Immature natural killer cell (primary cell): ENCODE data around the gene ZNF592. TPM values are rescaled to one million over a fixed set of nuclear protein-coding genes. Genes with fewer than 3 reads are reported as not detected.
"Not testable (repeated sequence)": the region's sequence is repeated elsewhere in the genome, so short reads cannot be mapped to it uniquely, and the experiment has no call there.

Experiments
- DNase-seq, 3 donors: peaks; one replicate each; pipeline ENCODE4 v3.0.0; 2022; ENCODE audit warnings: mixed read lengths in 1 of 3
- H3K27ac Mint-ChIP-seq, 6 donors: one replicate each; pipeline ENCODE4 v1.8.0; 2020; ENCODE audit warnings: mixed read lengths in 6 of 6, mild to moderate bottlenecking in 5 of 6, inconsistent platforms in 4 of 6, moderate library complexity in 3 of 6
- H3K27me3 Mint-ChIP-seq, 3 donors: one replicate each; pipeline ENCODE4 v1.8.0; 2020 to 2021; ENCODE audit warnings: low read depth in 3 of 3, mild to moderate bottlenecking in 3 of 3, mixed read lengths in 3 of 3, moderate library complexity in 3 of 3, inconsistent platforms in 1 of 3
- H3K36me3 Mint-ChIP-seq, 3 donors: one replicate each; pipeline ENCODE4 v1.8.0; 2020; ENCODE audit warnings: mixed read lengths in 3 of 3, inconsistent platforms in 2 of 3, mild to moderate bottlenecking in 2 of 3
- H3K4me1 Mint-ChIP-seq, 2 donors: one replicate each; pipeline ENCODE4 v1.8.0; 2020; ENCODE audit warnings: inconsistent platforms in 2 of 2, mild to moderate bottlenecking in 2 of 2, mixed read lengths in 2 of 2, moderate library complexity in 1 of 2
- H3K4me3 Mint-ChIP-seq, 5 donors: one replicate each; pipeline ENCODE4 v1.8.0; 2020; ENCODE audit warnings: mild to moderate bottlenecking in 5 of 5, mixed read lengths in 5 of 5, inconsistent platforms in 3 of 5, moderate library complexity in 3 of 5
- H3K9me3 Mint-ChIP-seq, 6 donors: one replicate each; pipeline ENCODE4 v1.8.0; 2020; ENCODE audit warnings: mild to moderate bottlenecking in 6 of 6, mixed read lengths in 6 of 6, inconsistent platforms in 4 of 6, moderate library complexity in 3 of 6
- polyA plus RNA-seq, 3 donors: library from polyadenylated mRNA; unstranded; fragments of 300-500 nt; fragmentation: Illumina TruSeq; gene quantifications; one replicate each; pipeline ENCODE4 v1.2.3, GENCODE V29; 2021

The ZNF592 gene
- polyA plus RNA-seq, 3 donors from 2014 or later: 2.1 to 10.0 (median 2.4) TPM

DNA sequence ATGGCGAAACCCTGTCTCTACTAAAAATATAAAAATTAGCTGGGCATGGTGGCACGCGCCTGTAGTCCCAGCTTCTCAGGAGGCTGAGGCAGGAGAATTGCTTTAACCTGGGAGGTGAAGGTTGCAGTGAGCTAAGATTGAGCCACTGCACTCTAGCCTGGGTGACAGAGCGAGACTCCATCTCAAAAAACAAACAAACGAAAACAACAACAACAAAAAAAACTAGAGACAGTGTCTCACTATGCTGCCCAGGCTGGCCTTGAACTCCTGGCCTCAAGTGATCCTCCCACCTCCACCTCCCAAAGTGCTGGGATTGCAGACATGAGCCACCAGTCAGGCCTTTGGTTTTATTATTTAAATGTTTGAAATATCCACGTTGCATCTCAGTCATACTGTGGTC lies 3.3 kb downstream of the ZNF592 start:
- DNase-seq, H3K9me3 Mint-ChIP-seq, H3K4me3 Mint-ChIP-seq, H3K36me3 Mint-ChIP-seq, H3K27ac Mint-ChIP-seq: not testable (repeated sequence)
- Mint-ChIP-seq H3K4me1 (peaks cover 68 to 81% of the 10 kb centered on the region in 2 donors), H3K27me3 (peaks cover 8 to 20% (median 19%) of the 10 kb centered on the region in 3 donors)

DNA sequence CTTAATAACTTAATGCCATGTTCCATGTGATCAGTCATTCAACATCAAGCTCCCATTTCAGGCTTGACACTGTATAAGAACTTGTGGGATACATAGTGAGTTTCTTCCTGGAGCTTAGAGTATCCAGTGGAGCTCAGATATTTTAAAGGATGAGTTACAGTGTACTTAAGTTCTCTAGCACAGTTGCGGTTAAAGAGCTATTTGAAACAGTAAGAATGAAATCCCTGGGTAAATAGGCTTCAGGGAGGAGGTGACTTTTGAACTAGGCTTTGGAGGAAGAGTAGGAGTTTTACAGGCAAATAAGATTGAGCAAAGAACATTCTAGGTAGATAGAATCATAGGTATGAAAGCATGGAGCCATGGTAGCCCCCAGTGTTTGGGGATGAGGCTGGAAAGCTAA lies 3.8 kb downstream of the ZNF592 start:
- Mint-ChIP-seq H3K4me1 (peaks cover 68 to 81% of the 10 kb centered on the region in 2 donors), H3K27ac (peak overlapping the region; percentile 1 to 76 (median 24)), H3K4me3 (no peak overlapping the region), H3K36me3 (peaks cover 0 to 3% (median 0%) of the 10 kb centered on the region in 3 donors), H3K27me3 (peaks cover 8 to 20% (median 17%) of the 10 kb centered on the region in 3 donors), H3K9me3 (no peaks in the 10 kb centered on the region)
- no peak for DNase-seq

DNA sequence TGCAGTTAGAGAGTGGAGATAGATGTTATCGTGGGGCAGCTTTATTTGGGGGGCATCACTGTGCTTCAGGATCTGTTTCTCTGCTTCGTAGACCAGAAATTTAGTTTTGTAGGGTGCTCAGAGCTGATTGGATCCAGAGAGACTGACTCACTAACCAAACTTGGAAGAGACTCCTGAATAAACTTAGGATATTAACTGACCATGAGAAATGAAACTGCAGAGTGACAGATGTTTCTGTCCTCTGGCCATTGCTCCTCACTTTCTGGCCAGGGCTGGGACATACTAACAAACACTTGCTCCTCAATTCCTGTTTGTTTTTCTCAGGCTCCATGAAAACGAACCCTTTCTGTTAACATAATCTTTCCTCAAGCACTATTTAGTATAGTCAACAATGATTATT lies 4.3 kb downstream of the ZNF592 start:
- H3K9me3 Mint-ChIP-seq: no peaks in the 10 kb centered on the region
- no peak overlapping the region for H3K4me3 Mint-ChIP-seq
- DNase-seq: no peak
- peaks cover 3 to 17% (median 12%) of the 10 kb centered on the region in 3 donors for H3K27me3 Mint-ChIP-seq
- peaks cover 63 to 79% of the 10 kb centered on the region in 2 donors for H3K4me1 Mint-ChIP-seq
- peak overlapping the region in 5 of 6 donors; percentile 5 to 76 (median 64) for H3K27ac Mint-ChIP-seq
- H3K36me3 Mint-ChIP-seq: peaks cover 0 to 3% (median 0%) of the 10 kb centered on the region in 3 donors

DNA sequence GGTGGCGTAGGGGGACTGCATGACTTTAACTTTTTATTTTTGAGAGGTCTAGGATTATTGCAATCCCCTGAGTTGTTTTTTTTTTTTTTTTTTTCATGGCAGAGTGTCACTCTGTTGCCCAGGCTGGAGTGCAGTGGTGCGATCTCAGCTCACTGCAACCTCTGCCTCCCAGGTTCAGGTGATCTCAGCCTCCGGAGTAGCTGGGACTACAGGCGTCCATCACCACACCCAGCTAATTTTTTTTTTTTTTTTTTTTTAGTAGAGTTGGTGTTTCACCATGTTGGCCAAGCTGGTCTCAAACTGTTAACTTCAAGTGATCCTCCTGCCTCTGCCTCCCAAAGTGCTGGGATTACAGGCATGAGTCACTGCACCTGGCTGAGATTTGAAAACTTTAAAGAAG lies 6.5 kb downstream of the ZNF592 start:
- not testable (repeated sequence) for H3K9me3 Mint-ChIP-seq, H3K4me3 Mint-ChIP-seq, H3K27me3 Mint-ChIP-seq, DNase-seq, H3K36me3 Mint-ChIP-seq
- peak overlapping the region in 1 of 6 donors; percentile 48 for H3K27ac Mint-ChIP-seq
- H3K4me1 Mint-ChIP-seq: peaks cover 53 to 67% of the 10 kb centered on the region in 2 donors

DNA sequence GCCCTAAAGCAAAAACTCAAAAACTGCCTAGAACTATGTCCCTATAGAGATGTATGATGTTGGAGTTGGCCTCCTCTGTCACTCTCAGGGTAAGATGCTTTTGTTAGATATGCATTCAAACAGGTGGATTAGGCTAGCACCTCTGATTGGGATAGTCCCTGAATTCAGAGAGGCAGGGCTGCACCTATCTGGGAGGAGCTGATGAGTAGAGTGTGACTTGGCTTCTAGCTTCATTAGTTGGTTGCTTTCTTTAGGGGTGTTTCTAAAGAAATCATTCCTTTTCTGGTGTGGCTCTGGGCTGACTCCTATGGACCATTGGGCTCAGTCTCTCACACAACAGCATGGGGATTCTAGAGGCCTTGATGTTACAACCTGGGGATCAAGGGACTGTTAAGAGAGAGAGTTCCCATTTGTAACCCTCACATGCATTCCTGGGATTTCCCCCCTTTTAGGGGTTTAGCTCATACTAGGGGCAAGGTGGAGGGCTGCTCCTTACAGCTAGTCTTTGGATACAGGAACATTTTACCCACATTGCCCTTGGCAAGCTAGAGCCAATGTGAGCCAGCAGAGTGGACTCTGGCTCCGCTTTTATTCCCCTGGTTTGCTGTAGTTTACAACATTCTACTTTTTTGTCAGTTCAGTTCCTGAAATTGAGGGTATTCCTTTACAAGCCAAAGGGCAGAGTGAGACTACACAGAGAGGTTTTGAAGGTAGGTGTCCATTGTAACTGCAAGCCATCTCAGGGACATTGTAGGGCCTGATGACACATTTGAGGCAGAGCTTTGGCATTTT lies 7.5 kb downstream of the ZNF592 start:
- peaks cover 0 to 3% (median 0%) of the 10 kb centered on the region in 3 donors for H3K36me3 Mint-ChIP-seq
- H3K27ac Mint-ChIP-seq: peak overlapping the region; percentile 15 to 73 (median 28)
- peaks cover 0 to under 1% (median 0%) of the 10 kb centered on the region in 3 donors for H3K27me3 Mint-ChIP-seq
- no peaks in the 10 kb centered on the region for H3K9me3 Mint-ChIP-seq
- DNase-seq: no peak
- H3K4me1 Mint-ChIP-seq: peaks cover 42 to 56% of the 10 kb centered on the region in 2 donors
- no peak overlapping the region for H3K4me3 Mint-ChIP-seq

DNA sequence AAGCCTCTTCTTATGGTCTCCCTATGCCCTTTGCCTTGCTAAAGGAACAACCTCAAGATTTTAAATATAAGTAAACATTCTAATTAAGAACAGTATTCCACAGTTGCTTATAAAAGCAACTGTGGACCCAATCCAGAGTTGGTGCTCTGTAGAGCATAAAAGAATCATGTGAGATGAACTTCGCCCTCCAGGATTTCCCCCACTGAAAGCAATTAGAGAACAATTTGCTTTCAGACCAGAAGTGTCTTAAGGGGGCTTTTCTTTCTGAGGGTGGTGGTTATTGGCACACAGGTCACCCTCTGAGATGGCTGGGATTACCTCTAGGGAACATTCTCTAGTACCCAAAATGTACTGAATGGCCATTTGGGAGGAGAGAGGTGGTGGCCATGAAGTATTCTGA lies 10.6 kb downstream of the ZNF592 start:
- H3K4me3 Mint-ChIP-seq: no peak overlapping the region
- no peaks in the 10 kb centered on the region for H3K9me3 Mint-ChIP-seq
- no peaks in the 10 kb centered on the region for H3K36me3 Mint-ChIP-seq
- H3K27ac Mint-ChIP-seq: peak overlapping the region in 1 of 6 donors; percentile 44
- H3K4me1 Mint-ChIP-seq: peaks cover 27 to 31% of the 10 kb centered on the region in 2 donors
- H3K27me3 Mint-ChIP-seq: no peaks in the 10 kb centered on the region
- DNase-seq: no peak

DNA sequence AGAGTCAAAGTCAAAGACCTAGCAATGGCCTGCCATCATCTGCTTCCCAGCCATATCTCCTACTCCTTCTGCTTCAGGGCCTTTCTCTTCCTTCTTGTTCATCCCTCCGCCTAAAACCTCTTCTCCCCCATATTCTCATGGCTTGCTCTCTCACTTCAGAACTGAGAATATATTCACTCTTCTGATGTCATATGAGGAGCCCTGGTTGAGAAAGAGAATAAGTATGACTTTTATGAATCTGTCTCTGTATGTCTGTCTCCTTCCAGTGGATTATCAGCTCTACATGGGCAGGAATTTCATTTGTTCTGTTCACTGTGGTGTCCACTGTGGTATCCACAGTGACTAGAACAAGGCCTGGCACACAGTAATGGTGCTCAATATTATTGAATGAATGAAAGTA lies 11.8 kb downstream of the ZNF592 start:
- no peak overlapping the region for H3K27ac Mint-ChIP-seq

DNA sequence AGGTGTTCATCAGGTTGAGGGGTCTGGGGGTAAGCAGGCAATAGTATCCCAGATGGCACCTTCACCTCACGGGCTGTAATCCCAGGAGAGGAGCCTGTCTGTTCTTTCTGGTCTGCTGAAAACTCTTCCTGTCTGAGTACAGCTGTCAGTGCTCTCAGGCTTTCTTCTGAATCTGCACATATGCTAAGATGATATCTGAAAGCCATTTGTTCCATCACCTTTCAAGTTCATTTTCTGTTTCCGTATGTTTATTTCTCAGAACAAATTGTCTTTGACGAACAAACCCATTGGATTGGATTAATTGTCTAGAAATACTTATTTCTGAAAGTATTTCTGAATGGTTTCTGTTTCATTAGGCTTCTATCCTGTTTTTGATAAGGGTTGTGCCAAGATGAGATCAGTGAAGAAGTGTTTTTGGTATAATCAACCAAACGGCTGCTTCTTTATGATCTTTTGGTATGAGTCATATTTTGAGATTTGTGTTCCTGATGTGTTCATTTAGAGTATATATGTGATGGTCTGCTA lies 13.3 kb downstream of the ZNF592 start:
- Mint-ChIP-seq H3K27me3 (no peaks in the 10 kb centered on the region), H3K4me3 (no peak overlapping the region), H3K27ac (no peak overlapping the region), H3K4me1 (peaks cover 12 to 24% of the 10 kb centered on the region in 2 donors), H3K9me3 (no peaks in the 10 kb centered on the region), H3K36me3 (peaks cover 4 to 8% (median 4%) of the 10 kb centered on the region in 3 donors)
- no peak for DNase-seq

More for the DNA sequence above, 11.8 kb downstream of the ZNF592 start:
- Mint-ChIP-seq H3K27me3 (no peaks in the 10 kb centered on the region), H3K36me3 (peaks cover 0 to 4% (median 0%) of the 10 kb centered on the region in 3 donors), H3K9me3 (no peaks in the 10 kb centered on the region), H3K4me3 (no peak overlapping the region), H3K4me1 (peaks cover 20 to 29% of the 10 kb centered on the region in 2 donors)
- DNase-seq: no peak

DNA sequence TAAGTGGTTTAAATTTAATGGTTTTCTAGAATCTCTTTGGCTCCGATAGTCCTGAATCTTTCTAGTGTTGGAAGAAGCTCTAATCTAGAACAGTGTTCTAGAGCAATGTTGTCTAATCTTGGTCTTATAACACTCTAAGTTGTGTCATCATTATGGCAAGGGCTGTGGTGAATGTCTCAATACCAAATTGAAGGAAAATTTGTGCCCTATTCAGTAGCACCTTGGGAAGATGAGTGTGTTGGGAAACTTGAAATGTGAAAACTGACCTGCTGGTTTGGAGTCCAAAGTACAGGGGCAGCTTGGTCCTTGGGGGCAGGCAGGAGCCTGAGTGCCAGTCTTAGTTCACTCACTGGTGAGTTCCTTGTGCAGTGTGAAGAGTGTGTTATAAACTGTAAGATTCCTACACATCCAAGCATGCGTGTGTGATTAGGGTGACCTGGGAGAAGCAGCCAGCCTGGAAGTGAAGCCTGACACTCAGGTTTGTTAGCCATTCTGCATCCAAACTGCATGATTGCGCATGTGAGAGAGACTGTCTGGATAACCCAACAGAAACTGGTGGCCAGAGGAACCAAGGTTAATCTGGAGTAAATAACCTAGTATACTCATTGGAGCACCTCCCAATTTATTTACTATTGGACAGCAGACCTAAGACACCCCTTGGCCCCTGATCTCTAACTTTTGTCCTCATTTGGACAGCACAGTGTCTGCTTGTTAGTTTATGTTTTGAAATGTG lies 14.6 kb downstream of the ZNF592 start:
- H3K27ac Mint-ChIP-seq: peak overlapping the region in 1 of 6 donors; percentile 13
- H3K27me3 Mint-ChIP-seq: no peaks in the 10 kb centered on the region
- peaks cover 6 to 22% of the 10 kb centered on the region in 2 donors for H3K4me1 Mint-ChIP-seq
- peaks cover 4 to 8% (median 4%) of the 10 kb centered on the region in 3 donors for H3K36me3 Mint-ChIP-seq
- no peak for DNase-seq
- H3K9me3 Mint-ChIP-seq: no peaks in the 10 kb centered on the region
- H3K4me3 Mint-ChIP-seq: no peak overlapping the region

DNA sequence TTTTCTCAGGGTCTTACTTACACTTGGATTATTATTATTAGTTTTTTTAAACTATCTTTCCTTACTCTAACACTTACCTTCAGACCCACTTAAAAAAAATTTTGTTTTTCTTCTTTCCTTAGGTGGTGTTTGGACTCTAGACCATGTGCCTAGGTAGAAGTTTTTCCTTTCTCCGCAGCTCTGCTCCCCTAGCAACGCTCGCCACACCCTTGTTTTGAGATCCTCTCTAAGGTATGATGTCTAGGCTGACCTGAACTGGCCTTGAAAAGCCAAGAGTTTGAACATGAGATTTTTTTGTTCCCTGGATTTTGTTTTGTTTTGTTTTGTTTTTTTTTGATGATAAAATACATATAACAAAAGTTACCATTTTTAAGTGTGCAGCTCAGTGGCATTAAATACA lies 16.2 kb downstream of the ZNF592 start:
- H3K9me3 Mint-ChIP-seq: no peaks in the 10 kb centered on the region
- no peaks in the 10 kb centered on the region for H3K27me3 Mint-ChIP-seq
- peaks cover 10 to 16% (median 13%) of the 10 kb centered on the region in 3 donors for H3K36me3 Mint-ChIP-seq
- peaks cover 14 to 29% of the 10 kb centered on the region in 2 donors for H3K4me1 Mint-ChIP-seq
- peak overlapping the region in 5 of 6 donors; percentile 11 to 72 (median 31) for H3K27ac Mint-ChIP-seq
- no peak overlapping the region for H3K4me3 Mint-ChIP-seq
- DNase-seq: no peak

DNA sequence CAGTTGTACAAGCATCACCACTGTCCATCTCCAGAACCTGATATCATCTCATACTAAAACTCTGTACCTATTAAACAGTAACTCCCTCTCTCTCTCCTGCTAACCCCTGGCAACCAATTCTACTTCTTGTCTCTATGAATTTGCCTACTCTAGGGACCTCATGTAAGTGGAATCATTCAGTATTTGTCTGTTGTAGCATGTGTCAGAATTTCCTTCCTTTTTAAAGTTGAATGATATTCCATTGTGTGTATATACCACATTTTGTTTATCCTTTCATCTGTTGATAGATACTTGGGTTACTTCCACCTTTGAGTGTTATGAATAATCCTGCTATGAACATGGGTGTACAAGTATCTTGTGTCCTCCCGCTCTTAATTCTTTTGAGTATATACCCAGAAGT lies 16.6 kb downstream of the ZNF592 start:
- Mint-ChIP-seq H3K4me1 (peaks cover 18 to 32% of the 10 kb centered on the region in 2 donors), H3K9me3 (no peaks in the 10 kb centered on the region), H3K27me3 (no peaks in the 10 kb centered on the region), H3K36me3 (peaks cover 10 to 16% (median 13%) of the 10 kb centered on the region in 3 donors), H3K27ac (peak overlapping the region in 4 of 6 donors; percentile 18 to 83 (median 35)), H3K4me3 (no peak overlapping the region)
- DNase-seq: no peak

DNA sequence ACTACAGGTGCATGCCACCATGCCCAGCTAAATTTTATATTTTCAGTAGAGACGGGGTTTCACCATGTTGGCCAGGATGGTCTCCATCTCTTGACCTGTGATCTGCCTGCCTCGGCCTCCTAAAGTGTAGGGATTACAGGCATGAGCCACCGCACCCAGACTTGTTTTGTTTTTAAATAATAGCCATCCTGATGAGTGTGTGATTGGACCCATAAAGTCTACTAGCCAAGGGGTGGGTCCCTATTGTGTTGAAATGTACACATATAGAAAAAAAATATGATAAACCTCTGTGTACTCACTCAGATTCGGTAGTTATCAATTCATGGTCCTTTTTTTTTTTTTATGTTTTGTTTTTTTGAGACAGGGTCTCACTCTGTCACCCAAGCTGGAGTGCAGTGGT lies 17.3 kb downstream of the ZNF592 start:
- Mint-ChIP-seq H3K27ac (peak overlapping the region in 1 of 6 donors; percentile 7), H3K4me3 (no peak overlapping the region), H3K36me3 (peaks cover 10 to 19% (median 13%) of the 10 kb centered on the region in 3 donors), H3K9me3 (no peaks in the 10 kb centered on the region), H3K27me3 (no peaks in the 10 kb centered on the region), H3K4me1 (peaks cover 25 to 37% of the 10 kb centered on the region in 2 donors)
- no peak for DNase-seq

DNA sequence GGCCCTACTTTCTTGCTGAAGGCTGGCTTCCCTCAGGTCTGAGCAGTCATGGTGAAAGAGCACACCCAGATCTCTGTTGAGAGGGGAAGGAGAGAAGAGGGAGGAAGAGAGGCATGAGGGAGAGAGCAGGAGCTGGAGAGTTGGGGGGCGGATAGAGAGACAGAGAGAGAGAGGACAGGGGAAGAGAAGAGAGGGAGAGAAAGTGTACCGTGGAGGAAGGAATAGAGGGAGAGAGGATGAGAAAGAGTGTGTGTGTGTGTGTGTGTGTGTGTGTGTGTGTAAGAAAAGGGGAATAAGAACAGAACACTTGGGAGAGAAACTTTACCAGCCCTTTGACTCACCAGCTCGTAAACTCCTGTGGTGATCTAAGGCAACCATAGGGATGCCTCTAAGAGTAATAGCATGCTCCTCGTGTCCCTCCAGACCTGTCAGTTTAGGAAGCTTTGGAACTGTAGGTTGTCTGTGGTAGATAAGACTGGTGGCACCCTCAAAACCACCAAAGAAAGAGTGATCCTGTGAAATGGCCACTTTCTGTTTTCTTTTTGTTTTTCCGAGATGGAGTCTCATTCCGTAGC lies 18.2 kb downstream of the ZNF592 start:
- no peak overlapping the region for H3K4me3 Mint-ChIP-seq
- H3K36me3 Mint-ChIP-seq: peaks cover 10 to 19% (median 13%) of the 10 kb centered on the region in 3 donors
- H3K27me3 Mint-ChIP-seq: no peaks in the 10 kb centered on the region
- H3K4me1 Mint-ChIP-seq: peaks cover 33 to 46% of the 10 kb centered on the region in 2 donors
- peak overlapping the region in 2 of 6 donors; percentile 7 to 10 for H3K27ac Mint-ChIP-seq
- DNase-seq: no peak
- no peaks in the 10 kb centered on the region for H3K9me3 Mint-ChIP-seq
